Parathyroid adenoma (tissue), 2 donors: ENCODE measurements around the gene BTNL9.

Experiments
- H2AFZ ChIP-seq: fragments of 300-600 bp; sonication (generic); one replicate; pipeline ENCODE4 v1.7.0; 2017; ENCODE audit warnings: antibody characterized with exemption, mild to moderate bottlenecking
- H3K27ac ChIP-seq: fragments of 300-600 bp; sonication (generic); one replicate; pipeline ENCODE4 v1.7.0; 2017
- H3K27me3 ChIP-seq: fragments of 300-600 bp; sonication (generic); one replicate; pipeline ENCODE4 v1.7.0; 2017; ENCODE audit warnings: low read length; ENCODE audit not compliant: control insufficient read depth, insufficient read depth
- H3K36me3 ChIP-seq: fragments of 300-600 bp; sonication (generic); one replicate; pipeline ENCODE4 v1.7.0; 2017; ENCODE audit warnings: low read length; ENCODE audit not compliant: control insufficient read depth, insufficient read depth
- H3K4me1 ChIP-seq: fragments of 300-600 bp; sonication (generic); one replicate; pipeline ENCODE4 v1.7.0; 2017; ENCODE audit warnings: control low read depth
- H3K4me2 ChIP-seq: fragments of 300-600 bp; sonication (generic); one replicate; pipeline ENCODE4 v1.7.0; 2017; ENCODE audit warnings: low read length
- H3K4me3 ChIP-seq: fragments of 300-600 bp; sonication (generic); one replicate; pipeline ENCODE4 v1.7.0; 2017; ENCODE audit warnings: low read depth, low read length
- H3K79me2 ChIP-seq: fragments of 300-600 bp; sonication (generic); one replicate; pipeline ENCODE4 v1.7.0; 2017; ENCODE audit warnings: control low read depth
- H3K9ac ChIP-seq: fragments of 300-600 bp; sonication (generic); one replicate; pipeline ENCODE4 v1.7.0; 2017; ENCODE audit warnings: mild to moderate bottlenecking
- H3K9me3 ChIP-seq: fragments of 300-600 bp; sonication (generic); one replicate; pipeline ENCODE4 v1.7.0; 2017; ENCODE audit warnings: low read length; ENCODE audit not compliant: control insufficient read depth
- CTCF ChIP-seq: fragments of 300-600 bp; sonication (generic); IDR thresholded peaks from one replicate; pipeline ENCODE4 v1.7.0; 2017; ENCODE audit warnings: antibody characterized with exemption, mild to moderate bottlenecking
- donor health status: primary hyperparathyroidism.

BTNL9 gene

DNA sequence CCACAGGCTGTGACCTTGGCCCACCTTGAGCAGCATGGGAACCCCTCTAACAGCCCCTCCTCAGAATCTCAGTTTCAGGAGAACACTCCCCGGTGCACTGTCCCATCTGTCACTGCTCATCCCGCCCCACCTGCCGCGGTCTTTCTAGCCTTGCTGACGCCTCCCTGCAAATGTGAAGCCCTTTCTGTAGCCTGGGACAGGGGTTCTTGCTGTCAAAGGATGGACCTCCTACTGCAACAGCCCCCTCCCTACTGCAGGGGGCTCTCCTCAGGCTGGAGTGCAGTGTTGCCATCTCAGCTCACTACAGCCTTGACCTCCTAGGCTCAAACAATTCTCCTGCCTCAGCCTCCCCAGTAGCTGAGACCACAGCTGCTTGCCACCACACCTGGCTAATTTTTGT lies 70.9 kb downstream of the BTNL9 start:
- no peak for TF ChIP-seq CTCF

More for the DNA sequence above, 70.9 kb downstream of the BTNL9 start:
- H3K79me2 ChIP-seq = no peaks in the 10 kb centered on the region
- H2AFZ ChIP-seq = no peak overlapping the region
- H3K27ac ChIP-seq = no peak overlapping the region
- H3K4me3 ChIP-seq = no peak overlapping the region
- no peaks in the 10 kb centered on the region for H3K4me1 ChIP-seq
- no peak overlapping the region for H3K9ac ChIP-seq
- peaks cover 12% of the 10 kb centered on the region for H3K27me3 ChIP-seq
- H3K9me3 ChIP-seq = no peaks in the 10 kb centered on the region
- H3K36me3 ChIP-seq = no peaks in the 10 kb centered on the region
- no peak overlapping the region for H3K4me2 ChIP-seq
